GM21390 (cell line): Measurements from ENCODE around the gene SAP25.
A peak's percentile ranks its signal among the peaks of the same experiment; 100 is the strongest.

ENCODE experiments used
- ATAC-seq: cut with Tn5 transposase; IDR thresholded peaks from one replicate; pipeline ENCODE4 v1.9.1; 2021; ENCODE audit not compliant: unreplicated experiment

SAP25 gene

GRCh38 chr7:100598425-100598824 lies 24.7 kb upstream of the SAP25 start:
- no peak for ATAC-seq

- ATAC-seq: no peak
Observed at GRCh38 chr7:100595188-100595587, 21.5 kb upstream of the SAP25 start.

GRCh38 chr7:100591596-100591995 lies 17.9 kb upstream of the SAP25 start:
- ATAC-seq: no peak

- no peak for ATAC-seq
Observed at GRCh38 chr7:100590077-100590737, 16.5 kb upstream of the SAP25 start.

GRCh38 chr7:100589341-100589947 lies 15.7 kb upstream of the SAP25 start:
- no peak for ATAC-seq

GRCh38 chr7:100588438-100588837 lies 14.7 kb upstream of the SAP25 start:
- no peak for ATAC-seq

DNA sequence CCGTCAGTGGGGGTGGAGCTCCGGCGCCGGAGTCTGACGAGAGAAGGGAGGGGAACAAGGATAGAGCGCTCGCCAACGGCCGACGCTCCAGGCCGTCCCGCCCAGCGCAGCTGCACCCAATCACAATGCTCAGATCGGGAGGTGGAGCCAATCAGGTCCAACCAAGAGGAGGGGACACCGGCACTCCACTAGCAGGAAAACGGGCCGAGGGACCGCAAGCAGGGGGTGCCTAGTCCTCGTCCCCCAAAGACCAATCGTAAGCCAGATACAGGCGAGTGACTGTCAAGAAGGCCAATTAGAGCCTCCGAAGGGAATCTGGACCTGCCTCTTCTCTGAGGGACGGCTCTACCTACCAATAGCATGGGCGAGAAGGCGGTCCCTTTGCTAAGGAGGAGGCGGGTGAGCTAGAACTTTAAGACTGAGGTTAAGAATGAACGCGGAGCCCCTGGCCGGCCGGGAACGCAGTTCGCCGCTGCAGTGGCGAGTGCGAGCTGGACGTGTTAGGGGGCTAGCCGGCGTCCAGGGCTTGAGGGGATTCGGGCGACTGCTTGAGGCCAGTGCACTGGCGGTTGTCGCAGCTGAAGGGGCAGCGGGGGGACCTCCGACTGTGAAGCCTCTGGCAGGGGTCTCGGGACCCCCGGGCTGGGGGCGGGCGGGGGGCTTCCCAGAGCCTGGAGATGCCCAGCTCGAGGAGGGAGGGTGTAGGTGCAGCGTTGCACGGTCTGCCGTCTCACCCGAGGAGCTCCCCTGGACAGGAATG lies 12.7 kb upstream of the SAP25 start, which contains the start of gene FBXO24:
TSS of gene FBXO24 (plus strand) at position 63 of the 760 bp plus-strand sequence. CDS start at position 361, 298 bp downstream.
- ATAC-seq: peak; percentile 81

- peak; percentile 23 for ATAC-seq
Observed at GRCh38 chr7:100585511-100586265, 12.0 kb upstream of the SAP25 start, which contains the start of gene LRCH4. TSS of gene LRCH4 (minus strand) at chr7:100586129. CDS start at chr7:100586100, 29 bp downstream.

DNA sequence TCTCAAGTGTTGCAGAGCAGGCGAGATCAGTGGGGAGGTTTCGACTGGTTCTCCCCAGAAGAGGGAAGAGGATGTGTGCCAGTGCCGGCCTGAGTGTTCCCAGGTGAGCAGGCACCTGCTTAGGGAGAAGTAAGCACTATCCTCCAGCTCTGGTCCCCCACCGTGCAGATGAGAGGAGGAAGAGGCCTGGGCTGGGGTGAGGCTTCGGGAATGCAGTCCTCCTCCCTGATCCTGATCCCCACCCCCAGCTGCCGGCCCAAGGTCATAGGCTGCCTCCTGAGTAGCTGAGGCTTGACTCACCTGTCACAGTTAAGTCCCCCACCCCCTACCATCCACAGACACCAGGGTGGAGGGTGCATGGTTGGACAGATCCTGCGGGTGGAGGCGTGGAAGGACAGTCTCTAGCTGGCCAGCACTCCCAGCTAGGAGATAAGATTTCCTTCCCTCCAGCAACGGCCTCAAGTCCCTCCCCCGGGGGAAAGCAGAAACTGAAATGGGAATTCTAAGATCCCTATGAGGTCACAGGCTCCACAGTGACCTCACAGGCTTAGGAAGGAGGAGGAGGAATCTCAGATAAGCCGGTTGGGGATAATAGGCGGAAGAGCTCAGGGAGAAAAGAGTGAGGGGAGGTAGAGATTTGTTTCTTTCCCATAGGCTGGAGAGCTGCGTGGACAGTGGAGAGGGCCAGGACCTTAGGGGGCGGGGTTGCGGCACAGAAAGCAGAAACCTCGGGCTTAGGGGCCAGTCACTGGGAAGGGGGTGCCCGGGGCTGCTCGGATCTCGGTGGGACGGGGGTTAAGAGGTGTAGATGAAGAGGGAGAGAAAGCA lies 11.2 kb upstream of the SAP25 start:
- ATAC-seq: no peak

DNA sequence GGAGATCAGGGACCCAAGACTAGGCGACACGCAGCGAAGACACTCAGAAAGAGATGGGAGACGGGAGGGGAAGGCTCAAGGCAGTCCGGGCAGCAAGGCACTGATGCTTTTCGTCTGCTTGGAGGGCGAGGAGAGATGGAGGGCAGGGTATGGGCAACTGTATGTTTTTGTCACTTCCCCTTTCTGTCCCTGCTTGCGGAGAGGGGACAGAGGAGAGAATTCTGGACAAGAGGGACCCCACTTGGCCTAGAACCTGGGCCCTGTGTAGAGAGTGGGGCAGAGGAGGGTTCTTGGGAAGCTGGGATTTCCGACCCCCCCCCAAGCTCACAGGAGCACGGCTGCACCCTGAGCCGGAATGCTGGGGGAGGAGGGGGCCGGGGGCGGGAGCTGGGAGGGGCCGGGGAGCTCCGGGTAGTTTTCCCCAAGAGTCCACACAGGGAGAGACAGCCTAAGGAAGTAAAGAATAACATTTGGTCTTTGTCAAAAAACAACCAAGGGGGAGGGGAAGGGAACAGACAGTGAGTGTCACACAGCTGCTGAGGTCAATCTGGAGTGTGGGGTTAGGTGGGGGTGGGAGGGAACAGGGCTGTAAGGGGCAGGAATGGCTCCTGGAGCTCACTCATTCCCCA lies 10.5 kb upstream of the SAP25 start:
- no peak for ATAC-seq

GRCh38 chr7:100583132-100584053 lies 9.7 kb upstream of the SAP25 start:
- ATAC-seq: no peak

- ATAC-seq: no peak
Observed at GRCh38 chr7:100582650-100583049, 8.9 kb upstream of the SAP25 start.

DNA sequence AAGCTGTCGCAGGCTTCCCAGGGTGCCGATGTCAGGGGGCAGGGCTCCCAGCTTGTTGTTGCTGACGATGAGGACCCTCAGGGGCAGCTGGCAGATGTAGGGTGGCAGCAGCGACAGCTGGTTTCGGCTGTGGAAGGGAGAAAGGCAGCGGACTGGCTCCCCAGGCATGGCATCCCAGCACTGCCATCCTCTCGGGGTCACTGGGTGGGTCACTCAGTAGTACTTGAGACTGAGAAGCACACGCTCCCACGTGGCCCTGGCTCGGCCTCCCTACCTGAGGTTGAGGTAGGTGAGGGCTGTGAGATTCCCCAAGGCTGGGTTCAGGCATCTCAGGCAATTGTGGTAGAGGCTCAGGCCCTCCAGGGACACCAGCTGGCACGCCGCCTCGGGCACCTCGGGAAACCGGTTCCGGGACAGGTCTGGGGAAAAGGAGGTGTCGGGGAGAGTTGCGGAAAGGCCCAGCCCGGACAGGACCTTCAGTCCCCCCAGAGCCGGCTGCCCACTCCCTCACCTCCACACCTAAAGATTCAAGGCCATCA lies 8.4 kb upstream of the SAP25 start:
- ATAC-seq: no peak

GRCh38 chr7:100580466-100581283 lies 7.0 kb upstream of the SAP25 start:
- no peak for ATAC-seq

DNA sequence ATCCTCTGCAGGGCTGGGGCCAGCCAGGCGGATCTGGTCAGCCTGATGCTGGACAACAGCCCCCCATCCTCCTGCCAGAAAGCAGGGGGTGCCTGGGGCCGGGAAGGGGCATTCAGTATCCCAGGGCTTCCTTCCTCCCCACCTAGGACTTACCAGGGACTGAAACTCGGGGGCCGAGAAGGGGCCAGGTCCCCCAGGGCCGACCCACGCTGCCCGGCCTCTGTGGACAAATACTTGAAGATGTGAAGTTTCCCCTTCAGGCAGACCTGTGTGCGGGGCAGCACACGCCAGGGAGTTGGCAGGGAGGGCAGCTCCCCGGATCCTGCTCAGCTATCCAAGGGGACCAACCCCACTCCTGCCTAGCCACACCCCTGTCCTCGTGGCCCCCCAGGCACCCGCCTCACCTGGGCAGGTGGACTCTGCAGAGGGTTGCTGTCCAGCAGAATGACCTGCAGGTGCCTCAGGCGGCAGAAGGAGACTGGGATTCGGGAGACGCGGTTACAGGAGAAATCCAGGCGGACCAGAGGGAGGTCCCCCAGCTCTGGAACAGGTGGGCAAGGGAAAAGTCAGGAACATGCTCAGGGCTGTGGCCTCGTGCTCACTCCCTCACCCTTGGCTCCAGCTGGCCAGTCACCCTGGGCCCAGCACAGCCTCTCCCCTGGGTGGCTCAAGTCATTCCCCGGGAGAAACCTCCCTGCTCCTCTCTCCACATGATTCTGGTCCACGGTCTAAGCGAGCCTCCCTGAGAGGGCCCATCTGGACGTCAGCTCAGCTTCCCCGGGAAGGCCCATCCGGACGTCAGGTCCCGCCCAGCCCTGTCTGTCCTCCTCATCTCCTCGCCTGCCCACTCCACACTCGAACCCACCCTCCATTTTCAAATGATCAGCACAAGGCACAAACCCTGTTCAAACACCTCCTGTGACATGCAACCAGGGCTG lies 4.8 kb upstream of the SAP25 start:
- ATAC-seq: no peak

- no peak for ATAC-seq
Observed at GRCh38 chr7:100577507-100577906, 3.8 kb upstream of the SAP25 start.

DNA sequence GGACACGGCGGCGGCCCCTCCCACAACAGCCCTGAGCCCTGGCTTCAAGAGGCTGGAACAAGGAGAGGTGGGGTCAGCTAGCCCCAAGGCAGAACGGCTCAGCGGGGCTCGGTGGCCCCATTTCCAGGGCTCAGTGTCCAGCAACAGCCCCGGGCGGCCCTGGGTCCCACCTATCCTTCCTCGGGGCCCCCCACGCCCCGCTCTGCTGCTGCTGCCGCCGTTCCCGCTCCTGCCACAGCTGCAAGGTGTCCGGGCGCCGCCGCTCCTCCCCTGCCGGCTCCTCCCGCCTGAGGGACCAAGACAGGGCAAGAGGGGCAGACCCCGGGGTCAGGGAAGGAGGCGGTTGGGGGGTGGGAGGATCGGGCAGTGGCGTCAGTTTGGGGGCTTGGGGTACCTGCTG lies 3.4 kb upstream of the SAP25 start:
- ATAC-seq: no peak
